GM18502 (cell line): ENCODE results near the gene KIAA1586.
"Not testable (repeated sequence)": the region's sequence is repeated elsewhere in the genome, so short reads cannot be mapped to it uniquely, and the experiment has no call there.

Experiments used
- ATAC-seq: cut with Tn5 transposase; IDR thresholded peaks from one replicate; pipeline ENCODE4 v1.9.1; 2021; ENCODE audit warnings: mild to moderate bottlenecking; ENCODE audit not compliant: unreplicated experiment, poor library complexity

The KIAA1586 gene

GRCh38 chr6:57044061-57044460 is 2.4 kb upstream of the KIAA1586 start:
- not testable (repeated sequence) for ATAC-seq

GRCh38 chr6:57044568-57044967 is 1.9 kb upstream of the KIAA1586 start:
- ATAC-seq, result no peak

DNA sequence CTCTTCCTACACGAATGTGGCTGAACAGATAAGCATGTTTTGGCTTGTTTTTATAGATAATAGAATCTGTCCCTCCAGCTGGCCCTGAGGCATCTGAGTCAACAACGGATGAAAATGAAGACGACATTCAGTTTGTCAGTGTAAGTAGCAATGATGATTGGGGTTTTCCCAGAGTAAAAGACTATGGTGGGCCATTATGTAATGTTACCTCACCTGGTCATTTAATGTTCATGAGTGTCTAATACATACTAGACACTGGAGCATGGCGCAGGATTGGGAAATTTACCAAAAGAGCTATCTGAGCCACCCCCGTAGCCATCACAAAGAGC is 728 bp downstream of the KIAA1586 start:
- peak; percentile 32 for ATAC-seq

- not testable (repeated sequence) for ATAC-seq
These were observed 1.4 kb downstream of the KIAA1586 start for GRCh38 chr6:57047859-57048258.

- no peak for ATAC-seq
These were observed 2.1 kb downstream of the KIAA1586 start for GRCh38 chr6:57048577-57048976.

DNA sequence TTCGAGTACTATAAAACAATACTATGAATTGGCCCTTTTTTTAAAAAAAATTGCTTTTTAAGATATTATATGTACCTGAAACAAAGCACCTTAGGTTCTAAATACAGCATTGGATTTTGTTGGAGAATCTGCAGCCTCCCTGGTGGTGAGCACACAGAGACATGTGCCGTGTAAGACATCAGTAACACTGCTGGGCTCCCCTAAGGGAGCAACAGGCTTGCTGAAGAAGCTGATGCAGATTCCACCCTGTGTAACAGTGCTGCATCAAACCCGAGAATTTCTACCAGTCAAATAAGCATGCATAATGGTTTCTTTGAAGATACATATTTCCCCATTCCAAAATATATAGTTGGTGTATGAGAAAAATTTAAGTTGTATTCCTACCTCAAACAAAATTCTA is 17.4 kb downstream of the KIAA1586 start:
- ATAC-seq, result no peak

DNA sequence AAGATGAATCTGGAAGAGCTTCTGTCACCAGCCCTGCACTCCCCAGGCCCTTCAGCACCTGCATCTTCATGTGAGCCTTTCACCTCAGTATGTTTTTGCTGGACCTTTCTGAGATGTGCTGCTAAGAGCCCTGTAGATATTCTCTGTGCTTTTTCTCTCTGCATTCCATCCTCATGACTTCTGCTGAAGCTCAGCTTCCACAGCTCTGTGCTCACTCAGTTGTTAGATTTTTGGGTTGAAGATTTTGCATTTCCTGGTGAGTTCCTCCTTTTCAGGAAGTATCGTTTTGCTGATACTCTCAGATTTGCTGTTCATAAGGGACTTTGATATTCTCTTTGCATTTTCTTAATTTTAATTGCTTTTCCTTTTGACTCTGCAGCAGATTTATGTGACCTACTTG is 18.3 kb downstream of the KIAA1586 start:
- no peak for ATAC-seq

GRCh38 chr6:57068061-57068460 is 21.6 kb downstream of the KIAA1586 start:
- ATAC-seq, result no peak

GRCh38 chr6:57069228-57069627 is 22.7 kb downstream of the KIAA1586 start:
- ATAC-seq, result no peak

DNA sequence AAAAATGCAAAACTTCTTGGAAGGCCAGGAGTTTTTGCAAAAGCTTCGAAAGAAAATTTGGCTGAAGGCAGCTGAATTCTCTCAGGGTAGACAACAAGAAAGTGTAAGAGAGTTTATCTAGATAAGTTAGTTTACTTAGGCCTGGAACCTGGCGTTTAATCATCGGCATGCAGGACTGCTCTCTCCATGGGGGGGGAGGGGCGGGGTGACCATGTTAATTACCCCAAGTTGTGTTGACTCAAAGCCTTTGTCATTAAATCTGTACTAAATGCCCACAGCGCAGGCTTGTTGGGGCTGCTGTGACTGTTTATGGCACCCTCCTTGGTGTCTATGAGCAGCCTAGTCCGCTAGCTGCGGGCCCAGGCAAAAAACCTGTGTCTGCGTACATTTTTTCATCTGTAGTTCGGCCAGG is 23.4 kb downstream of the KIAA1586 start:
- no peak for ATAC-seq

DNA sequence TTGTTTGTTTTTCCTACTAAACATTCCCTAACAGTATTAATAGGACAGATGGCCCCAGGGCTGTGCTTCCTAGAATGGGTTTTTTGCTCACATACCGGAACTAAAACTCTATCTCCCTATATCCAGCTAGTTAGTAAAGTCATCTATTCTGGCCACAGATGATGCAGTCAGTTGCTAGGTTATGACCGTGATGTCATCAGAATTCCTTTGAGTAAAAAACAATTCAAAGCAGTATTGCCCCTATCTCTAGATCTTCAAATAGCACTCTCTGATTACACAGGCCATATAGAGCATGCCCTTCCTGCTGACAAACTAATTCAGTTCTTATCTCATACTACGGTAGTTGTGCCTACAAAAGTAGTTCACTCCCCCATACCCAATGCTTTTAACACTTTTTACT is 25.6 kb downstream of the KIAA1586 start:
- ATAC-seq, result no peak

GRCh38 chr6:57074383-57074782 is 27.9 kb downstream of the KIAA1586 start:
- ATAC-seq, result no peak

GRCh38 chr6:57075092-57075491 is 28.6 kb downstream of the KIAA1586 start:
- ATAC-seq, result no peak

DNA sequence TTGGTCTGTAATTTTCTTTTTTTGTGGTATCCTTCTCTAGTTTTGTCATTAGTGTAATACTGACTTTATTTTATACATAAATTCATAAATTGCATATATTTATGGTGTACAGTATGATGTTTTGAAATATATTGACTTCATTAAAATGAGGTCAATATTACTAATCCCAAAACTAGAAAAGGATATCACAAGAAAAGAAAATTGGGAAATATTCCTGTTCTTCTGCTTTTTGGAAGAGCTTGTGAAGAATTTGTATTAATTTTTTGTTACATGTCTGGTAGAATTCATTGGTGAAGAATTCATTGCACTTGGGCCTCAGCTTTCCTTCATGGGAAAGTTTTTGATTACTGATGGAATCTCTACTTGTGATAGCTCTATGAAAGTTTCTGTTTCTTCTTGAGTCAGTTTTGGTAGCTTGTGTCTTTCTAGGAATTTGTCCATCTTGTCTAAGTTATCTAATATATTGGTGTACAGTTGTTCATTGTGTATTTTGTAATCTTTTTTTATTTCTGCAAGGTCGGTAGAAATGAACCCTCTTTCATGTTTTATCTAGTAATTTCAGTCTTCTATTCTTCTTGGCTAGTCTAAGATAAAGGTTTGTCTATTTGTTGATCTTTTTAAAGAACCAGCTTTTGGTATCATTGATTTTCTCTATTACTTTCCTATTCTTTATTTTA is 32.2 kb downstream of the KIAA1586 start:
- no peak for ATAC-seq

GRCh38 chr6:57085471-57085870 is 39.0 kb downstream of the KIAA1586 start:
- ATAC-seq, result no peak

DNA sequence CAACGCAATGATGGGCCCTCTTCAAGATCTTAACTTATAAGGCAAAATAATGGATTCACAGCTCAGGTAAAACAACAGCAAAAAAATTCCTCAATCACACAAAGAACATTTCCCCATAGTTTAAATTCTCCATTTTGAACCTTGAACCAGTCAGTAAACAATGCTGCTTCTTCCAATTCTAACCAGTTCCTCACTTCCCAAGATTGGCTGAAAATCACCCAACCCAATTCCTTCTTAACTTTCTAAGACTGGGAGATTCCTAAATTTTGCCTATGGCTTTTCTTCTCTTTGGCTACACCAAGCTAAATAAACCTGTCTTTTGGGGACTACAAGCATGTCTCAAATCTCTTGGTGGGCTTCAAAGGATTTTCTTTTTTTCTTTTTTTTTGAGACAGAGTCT is 40.4 kb downstream of the KIAA1586 start:
- no peak for ATAC-seq

DNA sequence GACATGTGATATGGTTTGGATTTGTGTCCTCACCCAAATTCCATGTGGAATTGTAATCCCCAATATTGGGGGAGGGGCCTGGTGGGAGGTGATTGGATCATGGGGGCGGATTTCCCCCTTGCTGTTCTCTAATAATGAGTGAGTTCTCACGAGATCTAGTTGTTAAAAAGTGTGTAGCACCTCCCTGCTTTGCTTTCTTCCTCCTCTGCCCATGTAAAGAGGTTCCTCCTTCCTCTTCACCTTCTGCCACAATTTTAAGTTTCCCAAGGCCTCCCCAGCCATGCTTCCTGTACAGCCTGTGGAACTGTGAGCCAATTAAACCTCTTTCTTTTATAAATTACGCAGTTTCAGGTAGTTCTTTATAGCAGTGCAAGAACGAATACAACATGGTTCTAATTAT is 41.4 kb downstream of the KIAA1586 start:
- ATAC-seq, result no peak

- no peak for ATAC-seq
These were observed 42.8 kb downstream of the KIAA1586 start for GRCh38 chr6:57089265-57089664.

DNA sequence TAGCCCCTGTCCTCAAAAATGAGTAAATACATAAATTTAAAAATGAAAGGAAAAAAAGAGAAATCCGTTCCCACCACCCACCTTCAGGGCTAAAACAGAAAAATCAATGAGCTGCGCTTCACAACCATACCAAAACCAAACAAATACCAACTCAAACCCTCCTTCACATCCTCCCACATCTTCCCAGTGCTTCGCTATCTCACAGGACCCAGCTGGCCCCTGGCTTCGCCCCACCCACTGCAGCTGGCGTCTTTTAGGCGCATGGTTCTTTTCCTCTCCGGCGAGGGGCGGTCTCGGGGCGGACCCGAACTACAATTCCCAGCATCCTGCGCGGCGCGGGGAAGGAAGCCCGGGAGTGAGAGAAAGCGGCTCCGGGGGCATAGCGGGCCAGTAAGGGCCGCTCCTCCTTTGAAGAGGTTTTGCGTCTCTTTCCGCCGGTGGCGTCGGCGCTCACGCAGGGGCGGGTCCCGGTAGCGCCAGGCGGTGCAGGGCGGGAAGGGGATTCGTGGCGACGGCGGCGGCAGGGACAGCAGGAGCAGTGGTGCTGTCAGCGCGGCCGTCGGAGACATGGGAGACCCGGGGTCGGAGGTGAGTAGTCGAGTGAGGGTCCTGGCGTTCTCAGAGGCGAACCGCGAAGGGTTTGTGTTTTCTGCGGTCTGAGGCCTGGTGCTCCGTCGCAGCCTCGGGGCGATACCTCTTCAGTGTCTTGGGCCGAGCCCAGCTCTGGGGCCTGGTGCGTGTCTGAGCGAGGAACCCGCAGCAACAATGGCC is 43.4 kb downstream of the KIAA1586 start, which contains the start of gene ZNF451:
Gene ZNF451, plus strand, starts transcription at position 502 of the 771 bp plus-strand sequence. Its CDS starts 66 bp downstream, at position 568.
- ATAC-seq, result peak; percentile 92

DNA sequence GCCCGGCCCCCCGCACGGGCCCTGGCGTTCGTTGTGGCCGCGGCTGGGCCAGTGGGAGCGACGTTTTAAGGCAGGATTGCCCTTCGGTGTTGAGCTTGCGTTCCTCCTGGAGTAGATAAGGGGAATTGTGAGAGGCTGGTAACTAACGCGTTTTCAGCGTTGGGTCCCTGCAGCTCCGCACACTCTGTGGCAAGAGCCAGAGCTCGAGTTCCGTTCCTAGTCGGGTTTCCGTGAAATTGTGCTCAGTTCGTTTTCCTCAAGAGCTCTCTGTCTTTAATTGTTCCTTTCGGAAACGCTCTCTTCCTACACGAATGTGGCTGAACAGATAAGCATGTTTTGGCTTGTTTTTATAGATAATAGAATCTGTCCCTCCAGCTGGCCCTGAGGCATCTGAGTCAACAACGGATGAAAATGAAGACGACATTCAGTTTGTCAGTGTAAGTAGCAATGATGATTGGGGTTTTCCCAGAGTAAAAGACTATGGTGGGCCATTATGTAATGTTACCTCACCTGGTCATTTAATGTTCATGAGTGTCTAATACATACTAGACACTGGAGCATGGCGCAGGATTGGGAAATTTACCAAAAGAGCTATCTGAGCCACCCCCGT is 44.1 kb downstream of the KIAA1586 start:
- peak; percentile 14 for ATAC-seq

DNA sequence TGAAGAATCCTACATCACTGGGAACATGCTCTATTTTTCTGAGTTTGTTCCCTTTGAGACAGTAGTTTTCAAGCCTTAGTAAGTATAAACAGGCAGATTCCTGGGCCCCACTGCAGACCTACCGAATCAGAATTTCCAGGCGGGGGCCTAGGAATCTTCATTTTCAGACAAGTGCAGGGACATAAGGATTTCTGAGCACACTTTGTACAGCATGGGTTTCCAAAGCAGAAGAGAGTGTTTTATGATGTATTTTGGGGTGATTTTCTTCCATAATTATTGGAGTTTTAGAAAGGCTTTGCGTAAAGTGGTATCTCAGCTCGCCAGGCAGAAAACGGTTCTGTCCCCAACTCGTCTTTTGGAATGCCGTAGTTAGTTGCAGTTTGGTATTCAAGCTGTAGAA is 44.9 kb downstream of the KIAA1586 start:
- not testable (repeated sequence) for ATAC-seq
